Left renal pelvis (tissue), 4 donors: Measurements from ENCODE around the gene TP53TG5. TPM values are rescaled to one million over a fixed set of nuclear protein-coding genes. Genes with fewer than 3 reads are reported as not detected.

ENCODE experiments used
- DNase-seq, 4 donors: peaks; one replicate each; pipeline ENCODE4 v3.0.0-alpha.2; 2013; ENCODE audit warnings: low read depth in 4 of 4, low spot score in 3 of 4
- polyA plus RNA-seq, 4 donors: library from polyadenylated mRNA; unstranded; fragments of 120-200 nt; gene quantifications; one replicate each; pipeline ENCODE4 v1.2.1, GENCODE V29; 2013; ENCODE audit not compliant: insufficient read length in 4 of 4

TP53TG5 gene
- polyA plus RNA-seq, 4 donors, result 0.42 to 1.8 (median 1.2) TPM

DNA sequence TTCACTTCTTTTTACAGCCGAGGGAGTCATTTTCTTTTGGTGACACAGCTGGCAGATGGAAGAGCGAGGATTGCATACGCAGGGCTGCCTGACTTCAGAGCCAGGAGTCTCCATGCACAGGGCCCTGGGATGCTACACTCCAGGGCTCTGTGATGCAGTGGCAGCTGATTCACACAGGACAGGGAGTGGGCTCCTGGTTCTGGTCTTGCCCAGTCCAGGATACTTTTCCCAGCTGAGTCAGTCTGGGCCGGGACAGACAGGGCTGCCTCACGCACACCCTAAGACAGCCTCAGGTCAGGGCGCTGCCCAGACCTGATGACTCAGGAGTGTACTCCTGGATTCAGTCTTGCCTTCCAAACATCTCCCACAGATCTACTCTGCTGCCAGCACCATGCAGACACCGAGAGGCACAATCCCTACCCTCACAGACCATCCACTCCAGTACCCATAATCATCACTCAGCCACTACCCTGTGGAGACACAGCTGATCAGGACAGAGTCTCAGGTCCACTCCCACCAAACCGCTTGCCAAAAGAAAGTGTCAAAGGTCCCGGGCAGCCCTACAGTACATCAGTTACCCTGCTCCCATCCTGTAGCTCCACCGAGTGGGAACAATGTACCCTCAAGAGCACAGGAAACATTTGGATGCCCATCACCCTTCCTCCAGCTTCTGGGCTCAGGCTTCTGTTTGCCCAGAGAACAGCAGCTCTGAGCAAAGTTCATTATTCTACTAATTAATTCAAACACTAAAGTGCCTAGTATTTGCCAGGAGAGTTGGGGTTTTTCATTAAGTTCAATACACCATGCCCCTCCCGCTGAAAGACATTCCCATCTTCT lies 41.4 kb downstream of the TP53TG5 start:
- no peak for DNase-seq

DNA sequence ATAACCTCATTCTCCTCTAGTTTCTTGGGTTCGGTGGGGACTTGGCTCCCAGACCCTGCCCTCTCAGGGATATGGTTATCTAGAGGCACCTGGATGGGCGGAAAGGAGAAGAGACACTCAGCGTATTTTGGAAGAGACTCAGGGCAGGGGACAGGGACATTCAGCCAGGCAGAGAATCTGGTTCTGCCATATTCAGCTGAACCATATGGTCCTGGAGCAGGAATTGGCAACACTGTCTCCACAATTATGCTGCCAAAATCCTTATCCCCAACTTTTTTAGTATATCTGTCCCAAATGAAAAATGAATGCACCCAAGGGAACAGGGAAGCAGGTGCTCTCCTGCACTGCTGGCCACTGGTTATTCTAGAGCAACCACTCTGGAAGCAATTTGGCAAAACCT lies 47.6 kb downstream of the TP53TG5 start:
- no peak for DNase-seq

DNA sequence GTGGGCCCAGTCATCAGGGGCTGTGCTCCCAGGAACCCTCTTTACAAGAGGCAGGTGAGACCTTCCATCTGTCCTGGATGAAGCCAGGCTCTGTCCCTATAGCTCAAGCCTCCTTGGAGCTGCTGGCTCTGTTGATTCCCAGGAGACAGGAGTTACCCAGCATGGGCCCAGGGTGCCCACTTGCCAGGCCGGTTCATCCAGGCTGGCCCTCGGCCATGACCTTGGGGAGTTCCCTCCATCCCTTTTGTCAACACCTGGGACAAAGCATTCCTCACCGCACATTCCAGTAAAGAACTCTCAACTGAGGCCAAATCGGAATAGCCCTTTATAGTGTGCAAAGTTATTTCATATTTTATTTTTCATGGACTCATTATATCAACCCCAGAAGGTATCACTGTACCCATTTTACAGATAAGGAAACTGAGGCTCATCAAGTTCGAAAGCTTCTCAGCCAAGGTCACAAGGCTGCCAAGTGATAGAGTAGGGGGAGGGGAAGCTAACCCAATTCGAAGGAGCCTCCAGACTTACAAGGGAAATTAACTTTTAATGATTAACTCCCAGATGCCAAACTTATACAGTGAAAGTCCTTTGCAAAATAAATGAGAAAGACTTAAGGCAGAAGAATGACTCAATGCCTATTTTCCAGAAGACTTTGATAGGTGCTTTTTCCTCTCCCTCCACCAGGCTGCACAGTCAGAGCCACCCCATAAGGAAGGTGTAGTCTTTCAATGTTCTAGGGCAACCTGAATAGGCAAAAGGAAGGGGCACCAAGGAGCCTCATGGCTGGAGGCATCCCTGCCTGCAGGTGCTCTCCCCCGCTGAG lies 48.4 kb downstream of the TP53TG5 start:
- no peak for DNase-seq

DNA sequence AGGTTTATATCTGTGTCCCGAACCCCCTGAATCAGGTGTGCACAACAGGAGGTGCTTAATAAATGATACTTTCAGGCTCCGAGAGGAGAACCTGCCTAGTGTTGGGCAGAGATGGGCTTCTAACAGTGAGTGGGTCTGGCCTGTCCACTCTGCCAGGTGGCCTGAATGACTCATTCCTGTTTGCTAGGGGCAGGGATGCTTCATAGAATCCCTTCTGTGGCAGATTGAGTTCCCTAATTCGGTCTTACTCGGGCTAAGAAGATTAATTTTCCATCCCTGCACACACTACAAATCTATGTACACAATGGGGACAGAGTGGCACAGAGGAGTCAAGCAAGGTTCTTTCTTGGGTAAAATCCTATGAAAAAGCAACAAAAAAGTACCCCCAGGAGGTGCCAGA lies 49.7 kb downstream of the TP53TG5 start:
- DNase-seq, result no peak

DNA sequence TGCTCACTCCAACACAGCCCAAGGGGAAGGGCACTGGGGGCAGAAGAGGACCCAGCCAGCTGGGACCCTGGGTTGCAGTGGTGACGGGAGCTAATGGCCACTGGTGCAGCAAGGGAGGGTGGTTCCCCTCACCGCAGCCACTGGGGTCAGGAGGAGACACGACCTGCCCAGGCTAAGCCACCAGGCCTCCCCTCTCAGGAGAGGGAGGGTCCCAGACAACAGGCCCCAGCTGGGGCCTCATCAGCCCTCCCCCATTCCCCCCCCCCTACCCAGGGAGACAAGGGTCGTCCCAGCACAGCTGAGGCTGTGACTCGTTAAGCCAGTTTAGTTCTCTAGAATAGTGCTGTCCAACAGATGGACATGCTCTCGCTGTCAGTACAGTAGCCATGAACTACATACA lies 52.8 kb downstream of the TP53TG5 start:
- DNase-seq, result no peak

DNA sequence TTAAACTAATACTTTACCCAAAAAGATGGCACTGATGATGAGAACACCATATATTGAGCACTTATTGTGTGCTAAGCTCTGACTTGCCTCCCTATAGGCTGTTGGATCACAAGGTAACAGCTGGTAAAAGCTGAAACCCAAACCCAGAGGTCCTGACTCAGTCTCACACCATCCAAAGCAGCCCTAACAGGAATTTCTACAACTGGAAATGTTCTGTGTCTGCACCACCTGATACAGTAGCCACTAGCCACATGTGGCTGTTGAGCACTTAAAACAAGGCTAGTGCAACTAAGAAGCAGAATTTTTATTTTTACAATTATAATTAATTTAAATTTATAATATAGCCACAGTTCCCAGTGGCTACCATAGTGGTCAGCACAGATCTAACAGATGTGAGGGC lies 54.4 kb downstream of the TP53TG5 start:
- no peak for DNase-seq

DNA sequence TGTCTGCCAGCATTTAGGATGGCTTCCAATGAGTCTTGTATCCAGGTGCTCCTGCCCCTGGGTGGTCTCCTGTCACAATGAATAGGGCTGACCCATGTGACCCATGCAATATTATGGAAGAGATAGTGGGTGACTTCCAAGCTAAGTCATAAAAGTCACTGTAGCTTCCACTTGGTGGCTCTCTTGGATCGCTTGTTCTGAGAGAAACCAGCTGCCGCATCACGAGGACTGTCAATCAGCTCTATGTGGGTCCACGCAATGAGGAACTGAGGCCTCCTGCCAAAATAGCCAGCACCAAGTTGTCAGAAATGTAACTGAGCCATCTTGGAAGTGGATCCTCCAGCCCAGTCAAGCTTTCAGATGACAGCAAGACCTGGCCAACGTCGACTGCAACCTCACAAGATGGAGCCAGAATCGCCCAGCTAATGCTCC lies 55.2 kb downstream of the TP53TG5 start:
- DNase-seq, result no peak

Other genes with a start within 250 kb of the TP53TG5 start
- gene PI3, start 203.4 kb downstream of the TP53TG5 start, polyA plus RNA-seq, result under 1 TPM in 1 of 4 donors, not detected in 3; 0.48 TPM
- gene SEMG1, start 171.3 kb downstream of the TP53TG5 start, polyA plus RNA-seq, result not detected
- gene SEMG2, start 157.0 kb downstream of the TP53TG5 start, polyA plus RNA-seq, result not detected
- gene SLPI, start 123.8 kb downstream of the TP53TG5 start, polyA plus RNA-seq, result 10 to 100 TPM in 1 of 4 donors, under 1 TPM in 3; 0.29 to 12.5 (median 0.42) TPM
- not detected for gene RBPJL, start 71.5 kb downstream of the TP53TG5 start, polyA plus RNA-seq
- 1 to 10 TPM in 1 of 4 donors, under 1 TPM in 3; 0.19 to 3.2 (median 0.41) TPM for gene MATN4, start 70.0 kb downstream of the TP53TG5 start, polyA plus RNA-seq
- gene SDC4, start 29.9 kb downstream of the TP53TG5 start, polyA plus RNA-seq, result 100 to 1,000 TPM in 3 of 4 donors, 10 to 100 TPM in 1; 36.5 to 173 (median 163) TPM
- gene SYS1, start 15.2 kb downstream of the TP53TG5 start, polyA plus RNA-seq, result 10 to 100 TPM; 27.8 to 32.4 (median 31.9) TPM
- gene DBNDD2, start 30.0 kb upstream of the TP53TG5 start, polyA plus RNA-seq, result 10 to 100 TPM; 14.4 to 26.6 (median 25.3) TPM
- gene PIGT, start 37.8 kb upstream of the TP53TG5 start, polyA plus RNA-seq, result 100 to 1,000 TPM in 2 of 4 donors, 10 to 100 TPM in 2; 98.6 to 102 (median 100) TPM
- gene WFDC2, start 91.4 kb upstream of the TP53TG5 start, polyA plus RNA-seq, result 100 to 1,000 TPM in 3 of 4 donors, 10 to 100 TPM in 1; 10.7 to 228 (median 172) TPM
- not detected for gene SPINT3, start 137.3 kb upstream of the TP53TG5 start, polyA plus RNA-seq
- under 1 TPM in 1 of 4 donors, not detected in 3; 0.24 TPM for gene WFDC6, start 161.2 kb upstream of the TP53TG5 start, polyA plus RNA-seq
- under 1 TPM in 3 of 4 donors, not detected in 1; 0.13 to 0.50 (median 0.17) TPM for gene EPPIN, start 169.1 kb upstream of the TP53TG5 start, polyA plus RNA-seq
- under 1 TPM in 3 of 4 donors, not detected in 1; 0.14 to 0.21 (median 0.14) TPM for gene WFDC8, start 201.0 kb upstream of the TP53TG5 start, polyA plus RNA-seq